ENCODE measurements around the gene TEX2. TPM values are rescaled to one million over a fixed set of nuclear protein-coding genes. Genes with fewer than 3 reads are reported as not detected.

The TEX2 gene
- total and polyA plus RNA-seq, 2 of the 13 experiments (the other 11 are each of a cell fraction or from before 2014, with no cell fraction given): 21.4 to 37.7 TPM

DNA sequence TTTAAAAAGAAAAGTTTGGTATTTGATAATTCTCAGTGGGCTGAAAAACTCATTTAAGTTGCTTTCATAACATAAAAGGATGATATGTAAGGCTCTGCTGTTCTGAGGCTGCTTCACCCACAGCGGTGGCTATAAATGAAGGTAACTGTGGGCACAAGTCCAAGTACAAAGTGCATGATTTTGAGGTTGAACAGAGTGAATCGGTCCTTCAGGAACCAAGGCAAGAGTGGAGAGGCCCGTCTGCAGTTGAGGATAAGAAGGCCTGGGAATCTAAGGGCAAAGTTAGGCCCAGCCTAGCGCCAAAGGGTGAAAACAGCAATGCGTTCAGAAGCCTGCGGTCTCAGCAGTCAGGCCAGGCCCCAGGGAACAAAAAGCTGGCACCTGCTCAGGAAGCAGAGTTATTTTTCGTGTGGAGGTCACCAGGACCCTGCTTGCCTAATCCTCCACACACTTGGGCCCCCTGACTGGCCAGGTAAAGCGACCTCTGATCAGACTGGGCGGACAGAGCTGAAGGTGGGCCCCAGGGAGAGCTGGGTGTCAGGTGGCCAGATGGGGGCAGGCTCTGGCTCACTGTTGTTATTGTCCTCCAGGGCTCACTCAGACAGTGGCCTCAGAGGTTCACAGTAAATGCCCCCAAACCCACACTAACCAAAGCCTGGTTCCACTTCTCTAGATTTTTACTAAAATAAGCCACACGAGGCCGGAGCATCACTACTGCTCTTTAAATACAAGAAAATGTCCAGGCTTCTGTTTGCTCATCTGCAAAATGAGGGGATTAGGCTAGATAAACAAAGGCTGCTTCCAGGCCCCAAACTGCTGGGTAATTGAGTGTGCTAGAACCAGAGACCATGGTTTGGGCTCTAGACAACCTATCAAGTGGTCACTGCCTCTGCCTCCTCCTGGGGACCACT lies 46.5 kb downstream of the TEX2 start (continued):
- TF ChIP-seq ZNF251 (CRISPR knock-in tag; IDR thresholded peaks at IDR 0.05) (no peak; the same call in 1 of the 2 replicates), DMAP1 (CRISPR knock-in tag; IDR thresholded peaks at IDR 0.05) (peak; percentile 86), ELF1 (CRISPR knock-in tag; IDR thresholded peaks at IDR 0.05) (peak; percentile 55), HHEX (CRISPR knock-in tag; IDR thresholded peaks at IDR 0.05) (peak; percentile 34; the same call in 1 of the 2 replicates), RARA (CRISPR knock-in tag; IDR thresholded peaks at IDR 0.05) (peak; percentile 78), ZNF224 (CRISPR knock-in tag; IDR thresholded peaks at IDR 0.05) (0 out of 2 replicates have a peak, but pooled peaks have one; percentile 75)
- TF ChIP-seq, protein P1, sequence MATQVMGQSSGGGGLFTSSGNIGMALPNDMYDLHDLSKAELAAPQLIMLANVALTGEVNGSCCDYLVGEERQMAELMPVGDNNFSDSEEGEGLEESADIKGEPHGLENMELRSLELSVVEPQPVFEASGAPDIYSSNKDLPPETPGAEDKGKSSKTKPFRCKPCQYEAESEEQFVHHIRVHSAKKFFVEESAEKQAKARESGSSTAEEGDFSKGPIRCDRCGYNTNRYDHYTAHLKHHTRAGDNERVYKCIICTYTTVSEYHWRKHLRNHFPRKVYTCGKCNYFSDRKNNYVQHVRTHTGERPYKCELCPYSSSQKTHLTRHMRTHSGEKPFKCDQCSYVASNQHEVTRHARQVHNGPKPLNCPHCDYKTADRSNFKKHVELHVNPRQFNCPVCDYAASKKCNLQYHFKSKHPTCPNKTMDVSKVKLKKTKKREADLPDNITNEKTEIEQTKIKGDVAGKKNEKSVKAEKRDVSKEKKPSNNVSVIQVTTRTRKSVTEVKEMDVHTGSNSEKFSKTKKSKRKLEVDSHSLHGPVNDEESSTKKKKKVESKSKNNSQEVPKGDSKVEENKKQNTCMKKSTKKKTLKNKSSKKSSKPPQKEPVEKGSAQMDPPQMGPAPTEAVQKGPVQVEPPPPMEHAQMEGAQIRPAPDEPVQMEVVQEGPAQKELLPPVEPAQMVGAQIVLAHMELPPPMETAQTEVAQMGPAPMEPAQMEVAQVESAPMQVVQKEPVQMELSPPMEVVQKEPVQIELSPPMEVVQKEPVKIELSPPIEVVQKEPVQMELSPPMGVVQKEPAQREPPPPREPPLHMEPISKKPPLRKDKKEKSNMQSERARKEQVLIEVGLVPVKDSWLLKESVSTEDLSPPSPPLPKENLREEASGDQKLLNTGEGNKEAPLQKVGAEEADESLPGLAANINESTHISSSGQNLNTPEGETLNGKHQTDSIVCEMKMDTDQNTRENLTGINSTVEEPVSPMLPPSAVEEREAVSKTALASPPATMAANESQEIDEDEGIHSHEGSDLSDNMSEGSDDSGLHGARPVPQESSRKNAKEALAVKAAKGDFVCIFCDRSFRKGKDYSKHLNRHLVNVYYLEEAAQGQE (IDR thresholded peaks at IDR 0.05; ENCODE audit: borderline replicate concordance in 1 of 2, low read depth in 1 of 2, low read length in 2 of 2): peak in 1 of 2 experiments; percentile 51; a peak in 2 of 4 replicates
- TF ChIP-seq, protein P2, sequence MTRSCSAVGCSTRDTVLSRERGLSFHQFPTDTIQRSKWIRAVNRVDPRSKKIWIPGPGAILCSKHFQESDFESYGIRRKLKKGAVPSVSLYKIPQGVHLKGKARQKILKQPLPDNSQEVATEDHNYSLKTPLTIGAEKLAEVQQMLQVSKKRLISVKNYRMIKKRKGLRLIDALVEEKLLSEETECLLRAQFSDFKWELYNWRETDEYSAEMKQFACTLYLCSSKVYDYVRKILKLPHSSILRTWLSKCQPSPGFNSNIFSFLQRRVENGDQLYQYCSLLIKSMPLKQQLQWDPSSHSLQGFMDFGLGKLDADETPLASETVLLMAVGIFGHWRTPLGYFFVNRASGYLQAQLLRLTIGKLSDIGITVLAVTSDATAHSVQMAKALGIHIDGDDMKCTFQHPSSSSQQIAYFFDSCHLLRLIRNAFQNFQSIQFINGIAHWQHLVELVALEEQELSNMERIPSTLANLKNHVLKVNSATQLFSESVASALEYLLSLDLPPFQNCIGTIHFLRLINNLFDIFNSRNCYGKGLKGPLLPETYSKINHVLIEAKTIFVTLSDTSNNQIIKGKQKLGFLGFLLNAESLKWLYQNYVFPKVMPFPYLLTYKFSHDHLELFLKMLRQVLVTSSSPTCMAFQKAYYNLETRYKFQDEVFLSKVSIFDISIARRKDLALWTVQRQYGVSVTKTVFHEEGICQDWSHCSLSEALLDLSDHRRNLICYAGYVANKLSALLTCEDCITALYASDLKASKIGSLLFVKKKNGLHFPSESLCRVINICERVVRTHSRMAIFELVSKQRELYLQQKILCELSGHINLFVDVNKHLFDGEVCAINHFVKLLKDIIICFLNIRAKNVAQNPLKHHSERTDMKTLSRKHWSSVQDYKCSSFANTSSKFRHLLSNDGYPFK (CRISPR knock-in tag; IDR thresholded peaks at IDR 0.05; ENCODE audit: borderline replicate concordance): no peak; the same call in 1 of the 2 replicates
- TF ChIP-seq, protein P3, sequence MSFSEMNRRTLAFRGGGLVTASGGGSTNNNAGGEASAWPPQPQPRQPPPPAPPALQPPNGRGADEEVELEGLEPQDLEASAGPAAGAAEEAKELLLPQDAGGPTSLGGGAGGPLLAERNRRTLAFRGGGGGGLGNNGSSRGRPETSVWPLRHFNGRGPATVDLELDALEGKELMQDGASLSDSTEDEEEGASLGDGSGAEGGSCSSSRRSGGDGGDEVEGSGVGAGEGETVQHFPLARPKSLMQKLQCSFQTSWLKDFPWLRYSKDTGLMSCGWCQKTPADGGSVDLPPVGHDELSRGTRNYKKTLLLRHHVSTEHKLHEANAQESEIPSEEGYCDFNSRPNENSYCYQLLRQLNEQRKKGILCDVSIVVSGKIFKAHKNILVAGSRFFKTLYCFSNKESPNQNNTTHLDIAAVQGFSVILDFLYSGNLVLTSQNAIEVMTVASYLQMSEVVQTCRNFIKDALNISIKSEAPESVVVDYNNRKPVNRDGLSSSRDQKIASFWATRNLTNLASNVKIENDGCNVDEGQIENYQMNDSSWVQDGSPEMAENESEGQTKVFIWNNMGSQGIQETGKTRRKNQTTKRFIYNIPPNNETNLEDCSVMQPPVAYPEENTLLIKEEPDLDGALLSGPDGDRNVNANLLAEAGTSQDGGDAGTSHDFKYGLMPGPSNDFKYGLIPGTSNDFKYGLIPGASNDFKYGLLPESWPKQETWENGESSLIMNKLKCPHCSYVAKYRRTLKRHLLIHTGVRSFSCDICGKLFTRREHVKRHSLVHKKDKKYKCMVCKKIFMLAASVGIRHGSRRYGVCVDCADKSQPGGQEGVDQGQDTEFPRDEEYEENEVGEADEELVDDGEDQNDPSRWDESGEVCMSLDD (CRISPR knock-in tag; IDR thresholded peaks at IDR 0.05; ENCODE audit: borderline replicate concordance): no peak; the same call in 1 of the 2 replicates
- TF ChIP-seq, protein P4, sequence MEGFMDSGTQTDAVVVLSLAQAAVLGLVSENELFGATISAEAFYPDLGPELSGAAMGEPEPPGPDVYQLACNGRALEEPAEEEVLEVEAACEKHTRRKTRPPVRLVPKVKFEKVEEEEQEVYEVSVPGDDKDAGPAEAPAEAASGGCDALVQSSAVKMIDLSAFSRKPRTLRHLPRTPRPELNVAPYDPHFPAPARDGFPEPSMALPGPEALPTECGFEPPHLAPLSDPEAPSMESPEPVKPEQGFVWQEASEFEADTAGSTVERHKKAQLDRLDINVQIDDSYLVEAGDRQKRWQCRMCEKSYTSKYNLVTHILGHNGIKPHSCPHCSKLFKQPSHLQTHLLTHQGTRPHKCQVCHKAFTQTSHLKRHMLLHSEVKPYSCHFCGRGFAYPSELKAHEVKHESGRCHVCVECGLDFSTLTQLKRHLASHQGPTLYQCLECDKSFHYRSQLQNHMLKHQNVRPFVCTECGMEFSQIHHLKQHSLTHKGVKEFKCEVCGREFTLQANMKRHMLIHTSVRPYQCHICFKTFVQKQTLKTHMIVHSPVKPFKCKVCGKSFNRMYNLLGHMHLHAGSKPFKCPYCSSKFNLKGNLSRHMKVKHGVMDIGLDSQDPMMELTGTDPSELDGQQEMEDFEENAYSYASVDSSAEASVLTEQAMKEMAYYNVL (CRISPR knock-in tag; IDR thresholded peaks at IDR 0.05; ENCODE audit: borderline replicate concordance): peak; percentile 76; the same call in 1 of the 2 replicates

Data from HepG2 (cell line).